Activated CD8-positive, alpha-beta memory T cell treated with anti-CD3 and anti-CD28 coated beads, Interleukin-2, amount 50 U/mL, for 4 hours (primary cell): ENCODE results near the gene C11orf71.

Experiments
- DNase-seq: peaks from one replicate; pipeline ENCODE4 v3.0.0-alpha.2; 2020

C11orf71 gene

DNA sequence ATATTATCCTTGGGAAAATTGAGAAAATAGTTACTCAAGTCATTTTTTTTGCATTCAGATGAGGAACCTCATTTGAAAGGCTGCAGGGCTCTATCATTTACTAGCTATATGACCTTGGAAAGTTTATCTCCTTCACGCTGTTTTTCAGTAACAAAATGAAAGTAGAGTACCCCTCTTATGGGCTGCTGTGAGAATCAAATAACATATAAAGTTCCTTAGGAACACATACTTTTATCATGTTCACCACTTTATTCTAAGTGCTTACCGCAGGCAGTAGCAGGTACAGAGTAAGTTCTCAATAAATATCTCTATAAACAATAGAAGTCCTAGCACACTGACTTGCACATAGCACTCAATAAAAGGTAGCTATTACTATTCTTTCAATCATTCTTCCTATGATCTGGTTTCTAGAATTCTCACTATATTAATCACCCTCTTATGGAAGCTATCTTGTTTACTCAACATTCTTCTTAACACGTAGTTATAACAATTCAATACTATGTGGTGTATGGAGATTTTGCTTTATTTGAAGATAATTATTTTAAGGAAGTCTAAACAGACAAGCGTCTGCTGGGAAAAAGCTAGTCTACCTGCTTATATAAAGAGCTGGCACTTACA is 1.9 kb downstream of the C11orf71 start:
- DNase-seq: no peak

DNA sequence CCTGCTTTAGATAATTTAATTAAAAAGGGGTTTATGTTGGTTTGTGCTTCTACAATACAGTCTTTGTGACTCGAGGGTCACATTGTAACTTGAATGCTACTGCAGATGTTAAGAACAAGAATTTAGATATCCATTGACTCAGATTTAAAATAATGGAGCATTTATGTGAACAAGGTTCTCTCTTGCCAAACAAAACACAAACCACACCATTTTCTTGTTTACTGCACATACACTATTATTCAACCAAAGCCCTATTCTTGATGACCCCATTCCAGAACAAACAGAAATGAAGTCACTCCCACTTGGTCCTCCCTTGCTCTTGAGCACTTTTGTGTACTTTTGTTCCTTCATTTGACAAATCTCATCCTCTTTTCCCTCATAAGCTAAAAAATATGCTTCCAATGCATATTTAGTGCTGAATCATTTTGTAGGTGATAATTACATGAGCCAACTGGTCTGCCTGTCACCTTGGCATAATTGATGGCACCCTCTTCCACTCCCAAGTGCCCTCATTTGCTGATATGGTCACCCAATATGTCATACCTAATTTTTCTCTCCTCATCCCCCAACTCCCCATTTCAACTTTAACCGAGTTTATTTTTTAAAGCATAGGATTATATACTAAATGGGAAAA is 2.8 kb downstream of the C11orf71 start:
- DNase-seq: no peak

DNA sequence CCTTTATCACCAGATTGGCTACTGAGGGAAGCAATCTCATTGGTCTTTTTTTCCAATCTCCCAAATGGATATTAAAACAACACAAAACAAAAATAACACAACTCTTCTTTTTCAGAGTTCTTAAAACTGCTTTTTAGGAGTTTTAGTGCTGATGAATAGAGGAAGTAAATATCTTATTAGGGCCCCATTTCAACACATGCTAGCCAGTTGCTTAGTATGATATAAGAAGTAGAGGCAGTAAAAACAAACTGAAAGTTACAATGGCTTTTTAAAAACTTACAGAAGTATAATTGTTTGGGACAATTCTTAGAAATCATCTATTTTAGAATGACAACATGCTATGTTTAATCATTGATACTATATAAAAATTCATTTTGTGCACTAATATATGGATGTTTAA is 3.4 kb downstream of the C11orf71 start:
- no peak for DNase-seq

DNA sequence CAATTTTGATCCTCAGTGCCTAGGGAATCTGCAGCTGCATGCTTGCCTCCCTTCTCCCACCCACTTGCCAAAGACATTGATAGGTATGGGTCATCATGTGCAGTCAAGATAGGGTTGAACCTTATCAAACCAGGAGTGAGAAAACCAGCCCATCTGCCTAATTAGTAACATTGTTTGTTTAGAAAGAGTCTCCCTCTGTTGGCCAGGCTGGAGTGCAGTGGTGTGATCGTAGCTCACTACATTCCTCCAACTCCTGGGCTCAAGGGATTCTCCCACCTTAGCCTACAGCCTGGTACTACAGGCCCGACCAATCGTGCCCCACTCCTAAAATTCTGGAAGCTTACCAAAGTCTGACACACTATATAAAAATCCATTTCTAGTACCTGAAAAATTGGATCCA is 4.6 kb downstream of the C11orf71 start:
- DNase-seq: no peak

DNA sequence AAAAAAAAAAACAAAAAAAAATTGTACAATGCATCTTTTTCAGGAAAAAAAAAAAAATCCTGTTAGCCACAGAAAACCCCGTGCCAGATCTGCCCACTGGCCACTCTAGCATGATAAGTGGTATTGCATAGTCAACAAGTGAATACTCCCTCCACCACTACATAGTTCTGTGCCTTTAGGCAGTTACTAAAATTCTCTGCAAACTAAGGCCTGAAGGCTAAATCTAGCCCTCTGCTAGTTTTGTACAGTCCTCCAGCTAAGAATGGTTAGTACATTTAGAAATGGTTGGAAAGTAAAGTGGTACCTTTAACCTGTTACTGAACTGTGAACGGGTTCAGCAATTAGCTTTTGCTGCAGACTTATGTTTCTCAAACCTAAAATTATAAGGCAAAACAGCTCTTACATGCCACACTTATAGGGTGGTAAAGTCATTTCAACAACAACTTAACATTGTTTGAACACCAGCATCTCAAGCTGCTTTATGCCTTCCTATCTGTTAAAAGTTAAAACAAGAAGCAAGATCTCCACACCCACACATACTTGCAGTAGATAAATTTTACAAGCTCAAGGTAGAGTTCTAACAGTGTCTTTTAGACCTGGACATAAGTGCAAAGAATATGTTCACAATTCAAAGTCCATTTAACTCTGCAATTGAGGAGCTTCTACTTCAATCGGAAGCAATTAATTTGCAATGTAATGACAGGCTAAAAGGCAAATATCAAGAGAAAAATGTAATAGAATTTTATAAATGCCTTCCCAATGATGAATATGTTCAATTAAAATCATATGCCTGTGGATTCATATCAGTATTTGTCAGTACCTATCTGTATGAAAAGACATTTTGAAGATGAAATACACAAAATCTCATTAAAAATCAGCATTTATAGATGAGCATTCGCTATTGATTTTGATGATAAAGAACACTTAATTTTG is 7.3 kb downstream of the C11orf71 start:
- no peak for DNase-seq

DNA sequence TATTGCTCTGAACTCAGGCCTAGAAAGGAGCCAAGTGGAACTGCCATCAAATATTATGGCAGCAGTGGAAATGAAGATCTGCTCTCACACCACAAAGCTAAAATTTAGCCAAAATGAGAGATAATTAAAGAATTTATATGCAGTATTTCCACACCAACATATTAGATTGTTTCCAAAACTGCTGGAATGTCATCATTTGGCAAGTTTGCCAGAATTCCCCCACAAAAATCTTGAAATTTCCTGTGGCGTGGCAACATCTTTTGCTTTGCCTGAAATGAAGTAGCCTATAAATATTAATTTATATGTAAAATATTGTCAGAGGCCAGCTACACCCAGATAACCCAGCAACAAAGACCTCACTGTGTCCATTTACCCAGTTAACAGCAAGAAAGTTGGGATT is 13.8 kb downstream of the C11orf71 start:
- no peak for DNase-seq

DNA sequence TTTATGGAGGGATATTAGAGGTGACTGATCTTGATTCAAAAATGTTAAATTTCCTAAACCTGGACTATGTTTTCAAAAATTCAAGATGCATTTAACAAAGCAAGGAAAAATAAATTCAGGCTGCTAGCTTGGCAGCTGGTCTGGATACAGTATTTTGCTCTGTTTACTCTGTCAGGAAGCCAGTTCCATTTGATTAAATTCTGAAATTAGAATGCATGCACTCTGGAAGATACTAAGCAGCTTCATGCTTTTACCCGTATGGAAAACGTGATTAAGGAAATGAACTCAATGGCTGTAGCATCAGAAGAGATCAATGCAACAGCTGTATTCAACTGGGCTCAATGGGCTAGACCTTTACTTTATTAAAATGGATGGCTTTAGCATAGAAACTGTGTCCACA is 14.2 kb downstream of the C11orf71 start:
- DNase-seq: no peak

DNA sequence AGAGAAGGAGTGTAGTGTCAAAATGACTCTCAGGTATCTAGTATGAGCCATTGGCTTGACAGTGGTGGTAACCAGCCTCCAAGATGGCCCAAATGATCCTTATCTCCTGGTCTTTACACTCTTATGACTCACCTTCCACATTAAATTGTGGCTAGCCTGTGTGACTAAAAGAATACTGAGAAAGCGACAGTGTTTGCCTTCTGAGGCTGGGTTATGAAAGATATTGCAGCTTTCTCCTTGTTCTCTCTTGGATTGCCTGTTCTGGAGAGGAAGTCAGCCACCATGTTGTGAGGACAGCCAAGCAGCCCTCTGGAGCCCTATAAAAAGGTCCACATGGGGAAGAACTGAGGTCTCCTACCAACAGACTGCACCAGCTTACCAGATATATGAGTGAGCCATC is 15.8 kb downstream of the C11orf71 start:
- no peak for DNase-seq

DNA sequence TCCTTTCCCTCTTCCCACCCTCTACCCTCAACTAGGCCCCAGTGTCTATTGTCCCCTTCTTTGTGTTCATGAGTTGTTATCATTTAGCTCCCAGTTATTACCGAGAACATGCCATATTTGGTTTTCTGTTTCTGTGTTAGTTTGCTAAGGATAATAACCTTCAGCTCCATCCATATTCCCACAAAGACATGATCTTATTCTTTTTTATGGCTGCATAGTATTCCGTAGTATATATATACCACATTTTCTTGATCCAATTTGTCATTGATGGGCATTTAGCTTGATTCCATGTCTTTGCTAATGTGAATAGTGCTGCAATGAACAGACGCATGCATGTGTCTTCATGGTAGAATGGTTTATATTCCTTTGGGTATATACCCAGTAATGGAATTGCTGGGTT is 17.8 kb downstream of the C11orf71 start:
- no peak for DNase-seq

DNA sequence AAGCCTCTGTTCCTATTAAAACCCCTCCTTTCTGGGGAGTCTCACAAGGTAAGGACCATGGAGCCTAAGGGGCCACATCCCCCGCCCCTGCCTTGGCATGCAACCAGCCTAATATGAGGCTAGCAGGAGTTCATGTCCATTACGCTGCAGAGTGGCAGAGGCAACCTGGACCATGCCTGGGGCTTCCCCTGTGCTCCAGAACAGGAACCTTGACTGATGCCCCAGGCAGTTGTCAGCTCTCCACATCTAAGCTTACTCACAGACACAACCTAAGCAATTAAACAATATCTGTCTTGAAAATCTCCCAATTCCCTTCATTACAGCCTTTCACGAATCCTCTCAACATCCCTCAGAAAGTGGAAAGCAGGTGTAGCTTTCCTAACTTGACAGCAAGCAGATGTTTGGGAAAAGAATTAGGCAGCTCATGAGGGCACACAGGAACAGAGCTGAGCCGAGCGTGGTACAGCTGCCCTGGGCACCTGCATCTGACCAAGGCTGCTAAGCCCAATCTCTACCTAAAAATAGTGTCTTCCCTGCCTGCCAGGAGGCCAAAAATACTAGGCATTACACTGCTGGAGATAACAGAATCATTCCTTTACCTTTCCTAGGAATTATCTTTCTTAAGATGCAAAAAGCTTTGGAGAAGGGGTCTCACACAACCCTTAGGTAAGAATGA is 20.8 kb downstream of the C11orf71 start:
- no peak for DNase-seq

DNA sequence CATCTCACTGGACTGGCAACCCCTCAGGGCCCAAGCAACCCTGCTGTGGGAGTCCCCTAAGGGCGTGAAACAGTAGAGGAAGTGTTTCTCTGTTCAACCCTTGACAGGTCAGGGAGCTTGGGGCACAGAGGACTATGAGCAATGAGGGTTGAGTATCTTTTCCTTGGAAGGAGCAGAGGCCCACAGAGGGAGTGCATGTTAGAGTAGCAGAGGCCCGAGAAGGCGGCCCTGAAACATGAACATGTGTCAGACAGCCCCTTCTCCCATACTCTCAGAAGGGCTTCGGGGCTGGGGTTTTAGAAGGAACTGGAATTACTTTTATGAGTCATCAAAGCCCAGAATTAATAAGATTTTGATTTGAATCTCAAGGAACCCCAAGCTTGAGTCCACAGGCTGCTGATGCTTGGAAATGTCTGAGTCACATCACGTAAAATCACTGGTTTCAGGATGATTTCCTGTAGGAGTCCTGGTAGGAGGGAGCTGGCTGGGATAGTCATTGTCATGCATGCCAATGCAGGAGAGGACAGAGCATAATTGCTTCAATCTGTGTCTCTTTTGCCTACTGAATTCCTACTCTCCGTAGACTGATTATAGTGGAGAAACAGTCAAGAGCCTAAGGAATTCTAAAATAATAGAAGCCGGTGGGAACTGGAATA is 22.6 kb downstream of the C11orf71 start:
- no peak for DNase-seq

DNA sequence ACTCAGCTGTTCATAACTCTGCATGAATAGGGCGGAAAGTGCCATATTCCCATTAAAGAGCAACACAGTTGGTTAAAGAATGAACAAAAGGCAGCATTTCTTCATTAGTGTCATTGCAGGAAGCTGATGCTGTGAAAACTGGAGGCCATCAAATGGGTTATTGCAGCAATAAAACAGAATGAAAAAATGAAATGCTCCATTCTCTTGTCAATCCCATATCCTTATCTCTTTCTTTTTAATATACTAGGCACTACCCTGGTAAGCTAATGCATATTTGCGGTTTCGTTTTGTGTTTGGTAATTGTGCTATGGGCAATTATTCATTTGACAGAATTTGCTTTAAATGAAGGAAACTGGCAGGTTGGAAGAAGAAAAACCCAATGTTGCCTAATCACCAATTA is 25.3 kb downstream of the C11orf71 start:
- DNase-seq: no peak

DNA sequence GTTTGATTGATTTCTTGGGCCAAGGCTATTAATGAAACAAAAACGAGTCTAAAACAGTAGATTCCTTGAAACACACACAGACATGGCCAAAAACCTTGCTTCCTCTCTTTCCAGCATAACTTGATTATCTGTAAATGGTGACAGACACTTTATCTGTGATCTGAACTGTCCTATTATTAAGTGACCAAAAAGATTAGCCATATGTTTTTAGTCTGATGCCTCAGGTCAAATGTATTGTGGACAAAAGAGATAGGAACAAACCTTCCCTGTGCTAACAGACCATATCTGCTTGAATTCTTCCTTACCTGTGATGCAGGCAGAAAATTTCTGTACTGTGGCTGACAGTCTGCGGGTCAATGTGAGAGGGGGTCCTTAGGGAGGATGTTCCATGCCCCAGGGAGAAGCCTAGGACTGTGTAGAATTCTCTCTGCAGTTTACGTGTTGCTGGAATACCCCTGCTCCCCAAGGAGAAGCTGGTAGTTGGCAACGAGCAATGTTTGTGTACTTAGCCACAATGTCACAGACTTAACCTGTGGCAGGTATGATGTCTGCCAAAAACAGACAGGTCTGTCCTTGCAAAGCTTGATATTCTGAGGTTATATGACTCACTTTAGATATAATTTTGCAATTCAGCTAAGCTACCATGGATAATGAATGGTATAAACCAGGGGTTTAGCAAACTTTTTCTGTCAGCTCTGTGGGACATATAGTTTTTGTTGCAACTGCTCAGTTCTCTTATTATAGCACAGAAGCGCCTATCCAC is 31.2 kb downstream of the C11orf71 start:
- no peak for DNase-seq

DNA sequence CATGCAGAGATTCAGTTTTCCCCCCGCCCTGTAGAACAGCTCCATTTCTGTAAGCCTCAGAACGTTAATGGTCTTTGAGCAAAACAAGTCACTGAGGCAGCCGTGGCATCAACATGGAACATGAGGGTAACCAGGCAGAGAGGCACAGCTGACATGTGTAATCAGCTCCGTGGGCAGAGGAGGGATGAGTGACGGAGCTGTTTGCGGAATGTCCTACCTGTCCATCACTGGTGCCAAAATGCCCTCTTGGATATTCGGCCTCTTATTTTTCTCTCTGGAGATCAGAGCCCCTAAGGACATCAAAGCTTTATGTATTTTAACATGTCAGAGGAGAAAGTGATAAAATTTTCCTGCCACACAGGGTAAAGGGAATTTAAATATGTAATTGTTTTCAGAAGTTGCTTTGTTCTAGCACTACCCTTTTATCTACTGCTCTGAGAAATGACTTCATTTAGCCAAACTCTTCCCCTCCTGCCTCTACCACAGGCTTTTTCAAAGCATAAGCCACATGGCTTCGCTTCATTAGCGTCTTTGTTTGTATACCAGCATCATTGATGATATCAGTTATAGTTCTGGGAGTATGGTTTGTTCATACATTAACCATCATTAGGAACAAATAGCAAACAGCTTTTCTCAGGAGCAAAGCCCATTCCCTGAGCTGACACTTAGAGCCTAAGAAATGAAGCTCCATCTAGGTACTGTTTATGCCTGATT is 32.9 kb downstream of the C11orf71 start:
- no peak for DNase-seq

DNA sequence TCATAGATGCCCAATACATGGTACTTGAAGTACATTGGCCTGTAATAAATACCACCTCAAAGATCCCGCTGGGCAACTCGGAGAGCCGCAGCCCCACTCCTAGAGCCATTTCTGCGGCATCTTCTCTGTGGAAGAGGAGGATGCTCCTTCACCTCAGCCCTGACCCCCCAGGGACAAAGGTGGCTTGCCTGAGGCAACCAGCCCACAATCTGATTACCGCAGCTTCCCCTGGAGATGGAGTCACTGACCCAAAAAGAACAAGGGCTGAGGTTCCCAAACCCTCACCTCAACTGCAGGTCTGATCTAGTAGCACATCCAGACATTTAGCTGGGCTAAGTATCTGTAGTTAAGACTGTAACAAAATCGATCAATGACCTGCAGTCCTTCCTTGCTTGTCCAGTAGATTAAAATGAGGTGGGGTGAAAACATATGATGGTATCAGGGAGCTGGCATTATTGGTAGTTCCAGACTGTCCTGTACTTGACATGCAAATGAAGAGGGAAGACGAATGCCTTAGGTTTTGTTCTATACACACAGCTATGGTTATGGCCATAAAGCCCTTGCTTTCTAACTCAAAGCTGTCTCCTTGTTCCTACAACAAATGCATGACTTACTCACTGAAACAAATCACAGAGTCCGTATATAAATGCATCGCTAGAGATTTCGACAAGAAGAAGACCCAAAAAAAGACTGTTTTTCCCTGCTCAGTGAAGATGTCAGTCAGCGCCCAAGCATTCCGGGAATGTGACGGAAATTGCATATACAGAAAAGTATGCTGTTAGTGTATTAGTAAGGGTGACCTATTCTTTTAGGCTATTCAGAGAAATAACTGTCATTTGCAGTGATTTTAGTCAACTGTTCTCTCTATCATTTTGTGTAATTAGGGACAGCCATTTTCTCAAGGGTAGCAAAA is 33.7 kb downstream of the C11orf71 start:
- DNase-seq: no peak

DNA sequence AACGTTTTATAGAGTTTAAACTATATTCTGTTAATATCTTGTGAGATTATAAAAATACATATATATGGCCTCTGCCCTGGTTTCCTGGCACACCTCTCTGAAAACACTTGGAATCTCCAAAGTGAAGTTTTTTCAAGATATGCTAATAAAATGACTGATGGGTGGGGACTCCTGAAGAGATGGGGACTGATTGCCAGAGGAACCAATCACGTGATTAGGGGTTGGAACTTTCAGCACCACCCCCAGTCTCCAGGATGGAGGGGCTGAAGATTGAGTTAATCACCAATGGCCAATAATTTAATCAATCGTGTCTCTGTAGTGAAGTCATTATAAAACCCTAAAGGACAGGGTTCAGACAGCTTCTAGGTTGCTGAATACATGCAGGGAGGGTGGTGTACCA is 37.4 kb downstream of the C11orf71 start:
- no peak for DNase-seq

DNA sequence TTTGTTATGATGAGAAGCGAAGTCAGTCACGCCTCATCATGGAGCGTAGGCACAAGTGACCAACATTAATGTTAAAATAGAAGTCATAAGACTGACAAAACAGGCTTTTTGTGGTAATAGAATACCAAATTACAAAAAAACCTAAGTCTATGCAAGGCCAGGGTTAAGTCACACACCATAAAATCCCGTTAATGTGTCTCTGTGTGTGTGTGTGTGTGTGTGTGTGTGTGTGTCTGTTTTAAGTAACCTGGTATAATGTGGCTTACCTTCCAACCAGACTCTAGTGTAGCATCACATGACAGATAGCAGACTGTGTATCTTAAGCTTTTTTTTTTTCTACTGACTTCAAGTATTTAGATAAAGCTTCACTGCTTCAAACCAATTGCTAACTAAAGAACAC is 38.0 kb downstream of the C11orf71 start:
- DNase-seq: no peak

DNA sequence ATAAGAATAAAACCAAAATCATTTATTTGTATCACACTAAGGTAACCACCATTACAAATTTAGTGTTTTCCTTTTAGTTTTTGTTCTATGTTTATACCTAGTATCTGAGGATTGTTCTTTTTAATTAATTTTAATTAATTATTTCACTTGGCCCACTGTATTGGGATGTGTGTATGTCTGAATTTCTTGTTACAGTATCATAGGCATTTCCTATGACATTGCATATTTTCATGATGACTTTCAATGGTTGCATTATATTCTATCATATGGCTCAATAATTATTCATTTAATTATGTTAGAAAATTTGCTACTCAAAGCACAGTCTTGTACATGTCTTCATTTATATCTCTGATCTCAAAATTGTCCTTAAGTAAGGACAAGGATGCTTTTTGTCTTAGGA is 41.0 kb downstream of the C11orf71 start:
- no peak for DNase-seq

DNA sequence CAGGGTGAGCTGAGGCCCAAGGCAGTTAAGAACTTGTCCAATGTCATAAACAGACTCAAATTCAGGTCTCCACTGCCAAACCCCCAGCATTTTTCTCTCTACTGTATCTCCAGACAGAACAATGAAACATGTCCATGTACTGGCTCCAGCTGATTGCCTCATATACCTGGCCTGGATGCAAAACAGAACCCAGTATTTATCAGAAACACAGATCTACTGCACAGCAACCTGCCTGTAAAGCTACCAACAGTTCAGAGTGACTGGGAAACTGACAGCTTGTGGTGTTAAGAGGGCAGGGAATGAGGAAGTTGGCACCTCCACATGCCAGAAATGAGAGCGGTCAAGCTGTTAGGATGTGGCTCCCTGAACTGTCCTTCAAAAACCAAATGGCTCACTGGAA is 41.6 kb downstream of the C11orf71 start:
- no peak for DNase-seq

DNA sequence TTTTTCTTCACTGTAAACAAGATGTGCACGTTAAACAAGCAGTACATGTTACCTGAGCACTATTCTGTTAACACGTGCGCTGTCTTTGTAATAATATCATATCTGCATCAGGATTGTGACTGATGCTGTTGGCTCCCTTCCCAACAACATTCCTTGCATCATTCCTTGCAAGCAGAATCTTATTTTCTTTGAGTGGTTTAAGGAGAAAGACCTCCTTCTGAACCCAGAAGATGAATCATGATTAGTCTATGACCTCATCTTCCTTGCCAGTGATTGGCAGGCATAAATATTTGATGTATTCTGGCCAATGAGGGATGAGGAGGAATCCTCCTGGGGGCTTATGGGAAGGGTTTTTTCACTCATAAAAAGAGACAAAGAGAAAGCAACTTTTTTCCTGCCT is 46.2 kb downstream of the C11orf71 start:
- no peak for DNase-seq
